GM19193 (cell line): ENCODE data around the gene GPR62.
A peak's percentile ranks its signal among the peaks of the same experiment; 100 is the strongest.

ENCODE experiments used
- POLR2A ChIP-seq: IDR thresholded peaks from 4 replicates; pipeline ENCODE4 v1.6.1; 2011; ENCODE audit not compliant: insufficient read depth, insufficient read length; ENCODE audit errors: extremely low read depth

The GPR62 gene

GRCh38 chr3:51985063-51985462, 29.9 kb downstream of the GPR62 start:
- no peak for TF ChIP-seq POLR2A

- no peak for TF ChIP-seq POLR2A
These were observed 31.1 kb downstream of the GPR62 start for GRCh38 chr3:51986010-51986947.

DNA sequence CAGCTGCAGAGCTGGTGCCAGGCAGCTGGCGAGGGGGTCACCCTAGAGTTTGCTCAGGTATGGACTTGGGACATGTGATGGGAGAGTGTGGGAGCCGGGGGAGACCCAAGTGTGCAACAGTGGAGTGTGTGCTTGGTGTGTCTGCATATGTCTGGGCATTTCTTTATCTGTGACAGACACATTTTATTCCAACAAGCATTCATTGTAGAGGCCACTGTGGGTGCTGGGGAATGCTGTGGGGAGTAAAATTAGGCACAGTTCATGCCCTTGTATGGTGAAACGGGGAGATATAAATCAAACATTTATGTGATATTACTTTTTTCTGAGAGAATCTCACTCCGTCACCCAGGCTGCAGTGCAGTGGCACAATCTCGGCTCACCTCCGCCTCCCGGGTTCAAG, 32.4 kb downstream of the GPR62 start:
- no peak for TF ChIP-seq POLR2A

- TF ChIP-seq POLR2A, result no peak
These were observed 33.3 kb downstream of the GPR62 start for GRCh38 chr3:51988286-51989146.

- TF ChIP-seq POLR2A, result peak; percentile 53
These were observed 37.0 kb downstream of the GPR62 start for GRCh38 chr3:51992017-51992682.

GRCh38 chr3:51994530-51994929, 39.3 kb downstream of the GPR62 start:
- TF ChIP-seq POLR2A, result no peak

DNA sequence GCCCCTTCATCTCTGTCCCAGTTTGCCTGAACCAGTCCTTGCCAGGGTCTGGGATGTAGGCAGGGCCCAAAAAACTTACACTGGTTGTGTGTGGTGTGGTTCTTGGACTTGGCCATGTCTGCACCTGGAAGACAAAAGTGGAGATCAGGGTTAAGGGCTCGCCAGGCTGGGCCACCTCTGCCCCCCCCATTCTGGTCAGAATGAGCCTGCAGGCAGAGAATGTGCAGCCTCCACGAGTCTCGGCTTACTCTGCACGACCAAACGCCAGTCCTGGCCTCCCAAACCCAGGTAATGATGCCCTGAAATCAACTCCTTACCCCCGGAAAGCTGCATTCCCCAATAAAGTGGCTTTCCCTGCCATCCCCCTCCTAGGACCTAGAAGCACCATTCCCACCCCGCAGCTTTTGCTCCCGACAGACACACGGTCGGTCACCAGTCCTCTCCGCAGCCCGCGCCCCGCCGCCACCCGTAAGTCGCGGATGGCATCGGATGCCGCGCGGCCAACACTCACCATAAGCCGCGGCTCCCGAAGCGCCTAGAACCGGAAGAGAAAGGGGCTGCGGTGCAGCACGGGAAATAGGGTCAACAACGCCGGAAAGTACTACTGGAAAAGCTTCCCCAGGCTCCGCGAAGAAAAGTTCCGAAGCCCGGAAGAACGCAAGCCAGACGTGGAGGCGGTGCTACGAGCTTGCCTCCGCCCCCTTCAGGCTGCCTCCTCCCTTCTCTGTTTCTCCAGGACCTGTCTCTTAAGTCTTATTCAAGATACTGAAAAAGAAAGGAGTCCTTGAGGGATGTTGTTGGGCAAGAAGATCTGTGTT, 40.4 kb downstream of the GPR62 start, which contains the start of gene RPL29:
Gene RPL29, minus strand, starts transcription at position 550 of the 818 bp plus-strand sequence. Its CDS starts 434 bp downstream, at position 116.
- peak; percentile 98 for TF ChIP-seq POLR2A

DNA sequence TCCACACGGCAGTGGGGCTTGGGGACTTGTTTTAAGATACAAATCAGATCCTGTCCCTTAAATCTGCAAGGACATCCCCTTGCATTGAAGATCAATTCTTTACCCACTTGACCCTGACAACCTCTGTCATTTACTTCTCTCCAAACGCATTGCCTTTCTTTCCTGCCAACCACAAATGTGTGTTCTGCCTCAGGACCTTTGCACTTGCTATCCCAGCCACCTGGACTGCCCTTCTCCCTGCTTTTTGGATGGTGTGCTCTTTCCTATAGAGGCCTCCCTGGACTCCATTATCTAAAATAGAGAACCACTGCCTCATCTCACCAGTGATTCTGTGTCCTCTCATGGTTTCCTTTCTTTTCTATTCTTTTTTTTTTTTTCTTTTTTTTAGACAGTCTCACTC, 42.0 kb downstream of the GPR62 start:
- TF ChIP-seq POLR2A, result no peak

DNA sequence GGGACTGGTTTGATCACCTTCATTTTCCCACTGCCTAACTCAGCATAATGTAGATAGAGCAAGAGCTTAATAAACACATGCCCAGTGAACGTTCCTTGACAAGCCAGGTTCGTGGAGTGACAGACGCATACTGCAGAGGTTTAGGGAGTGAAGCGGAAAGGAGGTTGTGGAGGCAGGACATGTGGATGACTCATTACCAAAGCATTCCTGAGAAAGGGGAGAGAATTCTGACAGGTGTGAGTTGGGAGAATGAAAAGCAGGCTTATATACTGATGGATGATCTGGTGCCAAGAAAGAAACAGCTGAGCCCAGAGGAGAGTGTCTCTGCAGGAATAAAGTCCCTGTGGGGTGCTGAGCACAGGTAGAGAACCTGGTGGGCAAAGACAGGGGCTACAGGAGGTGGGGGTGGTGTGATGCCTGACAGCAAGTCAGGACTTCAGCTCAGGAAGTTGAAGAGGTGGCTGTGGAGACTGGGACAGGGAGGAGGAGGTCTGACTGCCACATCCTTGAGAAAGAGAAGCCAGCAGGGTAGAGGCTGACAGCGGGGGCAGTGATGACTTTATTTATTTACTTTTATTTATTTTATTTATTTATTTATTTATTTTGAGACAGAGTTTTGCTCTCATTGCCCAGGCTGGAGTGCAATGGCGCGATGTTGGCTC, 42.9 kb downstream of the GPR62 start:
- TF ChIP-seq POLR2A, result no peak

DNA sequence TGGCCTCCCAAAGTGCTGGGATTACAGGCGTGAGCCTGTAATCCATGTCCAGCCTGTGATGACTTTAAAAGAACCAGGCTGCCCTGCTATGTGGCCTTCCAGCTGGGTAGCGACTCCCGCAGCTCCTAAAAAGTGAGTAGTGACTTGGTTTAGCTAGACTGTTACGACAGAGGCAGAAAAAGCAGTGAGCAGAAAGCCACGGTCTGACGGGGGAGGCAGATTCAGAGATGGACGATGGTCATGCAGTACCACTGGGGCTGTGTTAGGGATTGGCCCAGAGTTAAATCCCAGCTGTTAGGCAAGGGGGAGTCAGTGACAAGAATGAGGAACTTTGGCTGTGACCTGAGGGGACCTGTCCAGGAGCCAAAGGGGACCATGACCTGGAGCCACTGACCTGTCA, 43.6 kb downstream of the GPR62 start:
- no peak for TF ChIP-seq POLR2A

DNA sequence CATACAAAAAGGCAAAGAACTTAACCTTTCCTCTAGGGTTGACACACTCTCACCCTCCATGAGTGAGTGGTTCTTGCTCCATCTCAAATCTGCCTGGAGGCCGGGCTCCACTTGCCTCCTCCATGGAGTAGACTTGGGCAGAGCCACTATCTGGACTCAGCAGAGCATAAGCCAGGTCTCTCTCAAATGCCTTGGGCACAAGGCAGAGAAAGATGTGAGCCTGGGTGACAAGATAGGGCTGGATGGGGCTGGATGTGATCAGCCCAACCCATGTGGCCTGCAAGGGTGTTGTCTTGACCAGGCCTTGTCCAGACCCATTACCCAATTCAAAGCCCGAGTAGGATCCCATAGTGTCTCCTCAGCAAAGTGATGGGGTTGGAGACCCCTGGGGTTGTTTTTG, 44.7 kb downstream of the GPR62 start:
- no peak for TF ChIP-seq POLR2A

- TF ChIP-seq POLR2A, result no peak
These were observed 46.3 kb downstream of the GPR62 start for GRCh38 chr3:52001443-52001974.

- no peak for TF ChIP-seq POLR2A
These were observed 47.6 kb downstream of the GPR62 start for GRCh38 chr3:52002748-52003147.

DNA sequence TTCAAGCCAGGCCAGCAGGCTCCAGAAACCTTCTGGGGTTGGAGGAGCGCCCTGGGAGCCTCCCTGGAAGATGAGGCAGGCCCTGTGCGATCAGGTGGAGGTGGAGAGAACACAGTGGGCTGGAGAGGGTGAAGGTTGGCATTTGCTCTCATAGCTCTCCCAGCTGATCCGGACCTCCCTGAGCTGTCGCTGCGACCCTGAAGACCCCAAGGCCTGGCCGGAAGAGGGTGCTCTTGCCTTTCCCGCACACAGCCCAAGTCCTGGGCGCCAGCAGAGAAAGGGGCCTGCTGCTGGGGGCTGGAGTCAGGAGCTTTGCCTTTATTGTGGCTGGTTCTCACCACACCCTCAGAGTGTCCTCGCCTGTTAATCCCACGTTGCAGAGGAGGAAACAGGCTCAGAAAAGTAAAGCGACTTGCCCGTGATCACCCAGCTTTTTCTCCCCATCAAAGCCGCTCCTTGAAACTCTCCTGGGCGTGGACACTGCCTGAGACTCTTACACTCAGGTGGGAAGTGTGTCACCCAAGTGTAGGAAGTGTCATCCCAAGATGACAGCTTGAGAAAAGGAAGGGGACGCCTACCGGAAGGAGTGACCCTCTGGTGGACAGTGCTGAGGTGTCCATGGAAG, 49.1 kb downstream of the GPR62 start:
- no peak for TF ChIP-seq POLR2A
